Fibroblast of lung (primary cell): ENCODE results near the gene LINC01488. TPM values are rescaled to one million over a fixed set of nuclear protein-coding genes. Genes with fewer than 3 reads are reported as not detected.

Source experiments
- DNase-seq, 2 donors: peaks; one replicate each; pipeline versions ENCODE4 v3.0.0 to v3.0.0-alpha.2; 2010; ENCODE audit warnings: low read depth in 2 of 2
- H2AFZ ChIP-seq: 2 replicates; pipeline ENCODE4 v1.5.1; 2012; ENCODE audit warnings: low read length, control low read depth, inconsistent platforms
- H3K27ac ChIP-seq: 2 replicates; pipeline ENCODE4 v1.5.1; 2011; ENCODE audit warnings: low read length, control low read depth; ENCODE audit not compliant: insufficient read depth
- H3K27me3 ChIP-seq: 2 replicates; pipeline ENCODE4 v1.5.1; 2011; ENCODE audit warnings: mild to moderate bottlenecking, low read length; ENCODE audit not compliant: control insufficient read depth, insufficient read depth
- H3K36me3 ChIP-seq: 2 replicates; pipeline ENCODE4 v1.5.1; 2011; ENCODE audit warnings: low read length; ENCODE audit not compliant: control insufficient read depth, insufficient read depth
- H3K4me1 ChIP-seq: 2 replicates; pipeline ENCODE4 v1.5.1; 2011; ENCODE audit warnings: low read length; ENCODE audit not compliant: control insufficient read depth, insufficient read depth; ENCODE audit errors: extremely low read depth
- H3K4me2 ChIP-seq: 2 replicates; pipeline ENCODE4 v1.5.1; 2011; ENCODE audit warnings: low read length, control low read depth; ENCODE audit not compliant: insufficient read depth; ENCODE audit errors: extremely low read depth
- H3K4me3 ChIP-seq, 4 experiments: fragments of 200-600 bp in 1 of 4; sonication (generic) in 1 of 4; replicated peaks in 1 of 4; 2 replicates each; pipeline ENCODE4 v1.5.1; 2011 to 2016; ENCODE audit warnings: low read length in 4 of 4, low read depth in 3 of 4, mild to moderate bottlenecking in 3 of 4, control low read depth in 2 of 4, inconsistent platforms in 1 of 4, mixed read lengths in 1 of 4; ENCODE audit not compliant: insufficient read depth in 1 of 4; ENCODE audit errors: control extremely low read depth in 1 of 4
- H3K79me2 ChIP-seq: 2 replicates; pipeline ENCODE4 v1.5.1; 2012; ENCODE audit warnings: mild to moderate bottlenecking, low read length, inconsistent platforms; ENCODE audit not compliant: control insufficient read depth, insufficient read depth
- H3K9ac ChIP-seq: 2 replicates; pipeline ENCODE4 v1.5.1; 2011; ENCODE audit warnings: mild to moderate bottlenecking, low read length, control low read depth; ENCODE audit not compliant: insufficient read depth
- H3K9me3 ChIP-seq: 2 replicates; pipeline ENCODE4 v1.5.1; 2012; ENCODE audit warnings: low read depth, low read length; ENCODE audit not compliant: control insufficient read depth, insufficient read depth
- H4K20me1 ChIP-seq: 2 replicates; pipeline ENCODE4 v1.5.1; 2011; ENCODE audit warnings: low read length; ENCODE audit not compliant: control insufficient read depth, insufficient read depth; ENCODE audit errors: extremely low read depth
- CTCF ChIP-seq, 2 donors: IDR thresholded peaks in 1 of 2; conservative IDR thresholded peaks in 1 of 2; 1 replicate in 1 of 2; 2 replicates in 1 of 2; pipeline ENCODE4 v1.5.1; 2011 to 2012; ENCODE audit warnings: low read length in 2 of 2, control low read depth in 1 of 2, inconsistent platforms in 1 of 2, low read depth in 1 of 2, mild to moderate bottlenecking in 1 of 2
- EZH2 ChIP-seq: IDR thresholded peaks from 2 replicates; pipeline ENCODE4 v1.5.1; 2012; ENCODE audit warnings: low read length, control low read depth, mild to moderate bottlenecking; ENCODE audit errors: missing control alignments
- polyA plus RNA-seq, 2 donors: library from polyadenylated mRNA; depleted of rRNA in 1 of 2; stranded (reverse) in 1 of 2; unstranded in 1 of 2; fragments of >200 nt; gene quantifications; 2 replicates each; pipeline ENCODE4 v1.2.1, GENCODE V29; 2011 to 2012; ENCODE audit warnings: missing spikeins in 1 of 2
- total RNA-seq: library from RNA; depleted of rRNA; stranded (reverse); fragments of >200 nt; gene quantifications from 2 replicates; pipeline ENCODE4 v1.2.1, GENCODE V29; 2014

LINC01488 gene
- total and polyA plus RNA-seq, 2 donors (not counting 1 experiment from before 2014, with no cell fraction given): not detected

GRCh38 chr11:69471729-69472540, 9.5 kb upstream of the LINC01488 start:
- H3K79me2 ChIP-seq: no peaks in the 10 kb centered on the region
- no peaks in the 10 kb centered on the region for H3K27me3 ChIP-seq
- no peaks in the 10 kb centered on the region for H4K20me1 ChIP-seq
- no peak overlapping the region for H3K27ac ChIP-seq
- TF ChIP-seq EZH2 (no peak), CTCF (conservative IDR thresholded peaks at IDR 0.05 in 1 of 2, IDR thresholded peaks at IDR 0.05 in 1 of 2; ENCODE audit: low read depth in 1 of 2, low read length in 2 of 2) (no peak)
- no peaks in the 10 kb centered on the region for H3K9me3 ChIP-seq
- H3K4me2 ChIP-seq: no peak overlapping the region
- H3K4me1 ChIP-seq: no peaks in the 10 kb centered on the region
- H3K36me3 ChIP-seq: no peaks in the 10 kb centered on the region
- no peak overlapping the region for H2AFZ ChIP-seq
- H3K9ac ChIP-seq: no peak overlapping the region
- no peak for DNase-seq
- H3K4me3 ChIP-seq: no peak overlapping the region

GRCh38 chr11:69472541-69473275, 8.8 kb upstream of the LINC01488 start:
- TF ChIP-seq CTCF (conservative IDR thresholded peaks at IDR 0.05 in 1 of 2, IDR thresholded peaks at IDR 0.05 in 1 of 2; ENCODE audit: low read depth in 1 of 2, low read length in 2 of 2) (no peak), EZH2 (no peak)
- Histone ChIP-seq H3K4me2 (no peak overlapping the region), H3K9me3 (no peaks in the 10 kb centered on the region), H3K4me1 (no peaks in the 10 kb centered on the region), H3K27ac (no peak overlapping the region), H3K9ac (no peak overlapping the region), H2AFZ (no peak overlapping the region), H4K20me1 (no peaks in the 10 kb centered on the region), H3K27me3 (no peaks in the 10 kb centered on the region), H3K36me3 (no peaks in the 10 kb centered on the region), H3K4me3 (no peak overlapping the region), H3K79me2 (no peaks in the 10 kb centered on the region)
- DNase-seq: no peak

GRCh38 chr11:69473276-69473845, 8.1 kb upstream of the LINC01488 start:
- H3K4me3 ChIP-seq: no peak overlapping the region
- no peak overlapping the region for H3K27ac ChIP-seq
- no peaks in the 10 kb centered on the region for H4K20me1 ChIP-seq
- no peaks in the 10 kb centered on the region for H3K27me3 ChIP-seq
- no peak overlapping the region for H3K4me2 ChIP-seq
- H2AFZ ChIP-seq: no peak overlapping the region
- H3K36me3 ChIP-seq: no peaks in the 10 kb centered on the region
- no peak for TF ChIP-seq EZH2
- no peak for TF ChIP-seq CTCF (conservative IDR thresholded peaks at IDR 0.05 in 1 of 2, IDR thresholded peaks at IDR 0.05 in 1 of 2; ENCODE audit: low read depth in 1 of 2, low read length in 2 of 2)
- H3K9ac ChIP-seq: no peak overlapping the region
- H3K79me2 ChIP-seq: no peaks in the 10 kb centered on the region
- DNase-seq: no peak
- H3K9me3 ChIP-seq: no peaks in the 10 kb centered on the region
- no peaks in the 10 kb centered on the region for H3K4me1 ChIP-seq
